Fibroblast of skin of left quadriceps (primary cell): Measurements from ENCODE around the gene NDUFA3.
"Not testable (repeated sequence)": the region's sequence is repeated elsewhere in the genome, so short reads cannot be mapped to it uniquely, and the experiment has no call there.

Experiments
- DNase-seq, 2 experiments: peaks; one replicate each; pipeline ENCODE4 v3.0.0-alpha.2; 2013; ENCODE audit warnings: low read depth in 2 of 2

NDUFA3 gene

GRCh38 chr19:54102421-54103169, at the start of gene NDUFA3:
Gene NDUFA3, plus strand, starts transcription at chr19:54102855. Its CDS starts 24 bp downstream, at chr19:54102879.
- peak; percentile 97 for DNase-seq

- DNase-seq = no peak
These were observed 40.0 kb upstream of the NDUFA3 start for GRCh38 chr19:54062643-54063042.

GRCh38 chr19:54063350-54064116, 39.1 kb upstream of the NDUFA3 start, which contains the start of gene VSTM1:
Gene VSTM1, minus strand, starts transcription at chr19:54063897. Its CDS starts 120 bp downstream, at chr19:54063777.
- no peak for DNase-seq

- no peak for DNase-seq
These were observed 33.2 kb upstream of the NDUFA3 start for GRCh38 chr19:54069470-54069869.

- DNase-seq = no peak
These were observed 28.8 kb upstream of the NDUFA3 start for GRCh38 chr19:54073829-54074228.

GRCh38 chr19:54074851-54075250, 27.8 kb upstream of the NDUFA3 start:
- no peak for DNase-seq

GRCh38 chr19:54077334-54077733, 25.3 kb upstream of the NDUFA3 start:
- DNase-seq = no peak

- no peak for DNase-seq
These were observed 21.6 kb upstream of the NDUFA3 start, which contains the start of gene TARM1 for GRCh38 chr19:54081032-54081431. Gene TARM1, minus strand, starts transcription at chr19:54081365. Its CDS starts 25 bp downstream, at chr19:54081340.

GRCh38 chr19:54084410-54084809, 18.2 kb upstream of the NDUFA3 start:
- DNase-seq = no peak

GRCh38 chr19:54094426-54095000, 8.1 kb upstream of the NDUFA3 start:
- no peak for DNase-seq

GRCh38 chr19:54095136-54095858, 7.4 kb upstream of the NDUFA3 start:
- DNase-seq = no peak

- not testable (repeated sequence) for DNase-seq
These were observed 6.6 kb upstream of the NDUFA3 start for GRCh38 chr19:54095859-54096616.

GRCh38 chr19:54096617-54097106, 6.0 kb upstream of the NDUFA3 start:
- DNase-seq = peak; percentile 31 to 35

GRCh38 chr19:54099190-54099902, 3.3 kb upstream of the NDUFA3 start:
- no peak for DNase-seq

GRCh38 chr19:54099903-54100255, 2.8 kb upstream of the NDUFA3 start:
- not testable (repeated sequence) for DNase-seq

- no peak for DNase-seq
These were observed 2.1 kb upstream of the NDUFA3 start, which contains the start of gene OSCAR for GRCh38 chr19:54100561-54100960. Gene OSCAR, minus strand, starts transcription at chr19:54100803. Its CDS starts 11 bp downstream, at chr19:54100792.

- no peak for DNase-seq
These were observed 2.5 kb downstream of the NDUFA3 start for GRCh38 chr19:54104998-54105715.

GRCh38 chr19:54105796-54106195, 3.1 kb downstream of the NDUFA3 start:
- DNase-seq = no peak

GRCh38 chr19:54106716-54107115, 4.1 kb downstream of the NDUFA3 start:
- DNase-seq = no peak
